ENCODE measurements around the gene TCF3. TPM values are rescaled to one million over a fixed set of nuclear protein-coding genes. Genes with fewer than 3 reads are reported as not detected.

The TCF3 gene
- total and polyA plus RNA-seq, 2 donors (not counting 3 experiments of a cell fraction or from before 2014, with no cell fraction given), result 147 to 193 TPM

- Histone ChIP-seq H3K4me3 (replicated peaks in 1 of 3; ENCODE audit: insufficient read depth in 1 of 3, low read depth in 1 of 3, low read length in 3 of 3) (no peak overlapping the region), H3K9me1 (replicated peaks; ENCODE audit: control insufficient read depth, extremely low read depth, insufficient read depth, low read length) (no peaks in the 10 kb centered on the region), H3K27ac (ENCODE audit: insufficient read depth, low read depth, low read length) (no peak overlapping the region), H3K79me2 (ENCODE audit: control insufficient read depth, insufficient read depth, low read length) (peaks cover 45% of the 10 kb centered on the region), H2AFZ (ENCODE audit: low read depth, low read length) (no peak overlapping the region), H3K27me3 (ENCODE audit: control insufficient read depth in 2 of 2, insufficient read depth in 2 of 2, low read length in 2 of 2) (no peaks in the 10 kb centered on the region), H3K4me2 (ENCODE audit: insufficient read depth, low read length) (no peak overlapping the region), H4K20me1 (replicated peaks; ENCODE audit: control insufficient read depth, extremely low read depth, insufficient read depth, low read length) (no peaks in the 10 kb centered on the region), H3K4me1 (ENCODE audit: control insufficient read depth, extremely low read depth, insufficient read depth, low read length) (peaks cover 2% of the 10 kb centered on the region), H3K36me3 (ENCODE audit: control insufficient read depth in 2 of 2, extremely low read depth in 1 of 2, insufficient read depth in 2 of 2, low read length in 2 of 2) (peaks cover 5 to 29% of the 10 kb centered on the region in 2 experiments), H3K9ac (replicated peaks; ENCODE audit: extremely low read depth, insufficient read depth, low read length) (no peak overlapping the region), H3K9me3 (replicated peaks; ENCODE audit: control insufficient read depth, insufficient read depth, low read length) (no peaks in the 10 kb centered on the region)
- intact Hi-C loops (cut with micrococcal nuclease), result no loop called here
- DNase-seq (ENCODE audit: low read depth, low spot score) (no peak), FAIRE-seq (no peak)
- ChIA-PET POLR2A (no interaction called here), CTCF (interaction anchor here (1.5 kb wide), 1 partner anchor 10 kb away, joined by 4 read pairs; no protein-coding TSS in a partner anchor)
- dilution Hi-C loops (cut with MboI; ENCODE audit: extremely low pct_ligation_motif_present, low sequenced_read_pairs), result no loop called here
- TF ChIP-seq POLR2AphosphoS5 (IDR thresholded peaks at IDR 0.05; ENCODE audit: insufficient read depth, low read depth, low read length) (no peak), JUN (IDR thresholded peaks at IDR 0.05; ENCODE audit: borderline replicate concordance, insufficient read depth, insufficient read length, low read depth) (no peak), MAX (IDR thresholded peaks at IDR 0.05; ENCODE audit: insufficient read depth, insufficient read length) (no peak), GATA2 (IDR thresholded peaks at IDR 0.05; ENCODE audit: insufficient read depth, insufficient read length, low read depth, low read length) (no peak), POLR2A (IDR thresholded peaks at IDR 0.05; ENCODE audit: low read depth, low read length) (no peak), CTCF (IDR thresholded peaks at IDR 0.05; ENCODE audit: extremely low read depth in 1 of 2, insufficient read depth in 1 of 2, low read depth in 1 of 2, low read length in 2 of 2) (no peak), FOS (IDR thresholded peaks at IDR 0.05; ENCODE audit: borderline replicate concordance, insufficient read depth, low read length) (no peak), EZH2 (IDR thresholded peaks at IDR 0.05; ENCODE audit: borderline replicate concordance, low read depth, low read length, severe bottlenecking) (no peak), MYC (IDR thresholded peaks at IDR 0.05; ENCODE audit: low read depth, low read length) (no peak)
- no TSS peak for BruUV-seq (replicated peaks)
These were observed 3.4 kb downstream of the TCF3 start for GRCh38 chr19:1648920-1649541.
